Measurements from ENCODE around the gene CPTP. TPM values are rescaled to one million over a fixed set of nuclear protein-coding genes. Genes with fewer than 3 reads are reported as not detected.

The CPTP gene
- total RNA-seq, 4 donors from 2014 or later, result 10.4 to 42.7 (median 30.1) TPM

- TF ChIP-seq CTCF (IDR thresholded peaks at IDR 0.05) (no peak), POLR2A (IDR thresholded peaks at IDR 0.05) (no peak)
- no peak overlapping the region for H3K4me3 ChIP-seq
- 91 to 94% methylated on average over 13 to 16 of the region's 16 CpGs for WGBS, 2 donors (ENCODE audit: low coverage in 1 of 2)
Measured at GRCh38 chr1:1377540-1378205, 53.1 kb downstream of the CPTP start.

More at GRCh38 chr1:1377540-1378205, 53.1 kb downstream of the CPTP start:
- H3K36me3 ChIP-seq, result peaks cover 0 to 29% of the 10 kb centered on the region in 2 donors
- H3K9me3 ChIP-seq, result no peaks in the 10 kb centered on the region
- no peak overlapping the region for H3K27ac ChIP-seq
- H3K27me3 ChIP-seq, result no peaks in the 10 kb centered on the region
- no peak for ATAC-seq
- H3K4me1 ChIP-seq, result peaks cover 0 to 29% (median 17%) of the 10 kb centered on the region in 3 donors

Small RNAs within 50 kb of the gene (small RNA-seq; reads per million reads assigned to genes)
- gene MIR6726, result 0 to 1.6 (median 0.44) reads per million in 4 donors

Other genes starting within 250 kb of the CPTP start
- gene C1orf159, start 208.7 kb upstream of the CPTP start, total RNA-seq, result 10 to 100 TPM in 2 of 4 donors, 1 to 10 TPM in 2; 6.3 to 15.3 (median 9.9) TPM
- under 1 TPM in 1 of 4 donors, not detected in 3; 0.23 TPM for gene TTLL10, start 150.9 kb upstream of the CPTP start, total RNA-seq
- 1 to 10 TPM in 1 of 4 donors, under 1 TPM in 1, not detected in 2; 0.35 to 2.2 TPM for gene TNFRSF18, start 118.2 kb upstream of the CPTP start, total RNA-seq
- 1 to 10 TPM in 3 of 4 donors, under 1 TPM in 1; 0.93 to 1.6 (median 1.3) TPM for gene TNFRSF4, start 110.6 kb upstream of the CPTP start, total RNA-seq
- gene SDF4, start 92.8 kb upstream of the CPTP start, total RNA-seq, result 100 to 1,000 TPM in 2 of 4 donors, 10 to 100 TPM in 2; 84.2 to 115 (median 93.9) TPM
- gene B3GALT6, start 92.6 kb upstream of the CPTP start, total RNA-seq, result 10 to 100 TPM; 12.3 to 24.1 (median 15.0) TPM
- 1 to 10 TPM in 3 of 4 donors, under 1 TPM in 1; 0.96 to 2.8 (median 1.7) TPM for gene C1QTNF12, start 78.1 kb upstream of the CPTP start, total RNA-seq
- gene UBE2J2, start 50.9 kb upstream of the CPTP start, total RNA-seq, result 10 to 100 TPM; 28.1 to 47.0 (median 37.9) TPM
- gene SCNN1D, start 44.4 kb upstream of the CPTP start, total RNA-seq, result 1 to 10 TPM in 3 of 4 donors, under 1 TPM in 1; 0.94 to 7.9 (median 2.4) TPM
- 10 to 100 TPM; 35.6 to 74.7 (median 50.2) TPM for gene ACAP3, start 16.9 kb upstream of the CPTP start, total RNA-seq
- 10 to 100 TPM; 12.5 to 24.2 (median 19.4) TPM for gene PUSL1, start 16.2 kb upstream of the CPTP start, total RNA-seq
- 100 to 1,000 TPM in 1 of 4 donors, 10 to 100 TPM in 3; 62.0 to 119 (median 96.4) TPM for gene INTS11, start 142 bp upstream of the CPTP start, total RNA-seq
- gene TAS1R3, start 6.5 kb downstream of the CPTP start, total RNA-seq, result under 1 TPM in 3 of 4 donors, not detected in 1; 0.12 to 0.54 (median 0.40) TPM
- 100 to 1,000 TPM in 1 of 4 donors, 10 to 100 TPM in 3; 84.4 to 174 (median 88.9) TPM for gene DVL1, start 24.6 kb downstream of the CPTP start, total RNA-seq
- 100 to 1,000 TPM in 1 of 4 donors, 10 to 100 TPM in 3; 69.8 to 105 (median 85.4) TPM for gene MXRA8, start 33.8 kb downstream of the CPTP start, total RNA-seq
- gene AURKAIP1, start 50.4 kb downstream of the CPTP start, total RNA-seq, result 100 to 1,000 TPM; 103 to 138 (median 108) TPM
- 100 to 1,000 TPM in 2 of 4 donors, 10 to 100 TPM in 2; 31.6 to 248 (median 127) TPM for gene CCNL2, start 74.5 kb downstream of the CPTP start, total RNA-seq
- gene MRPL20, start 82.5 kb downstream of the CPTP start, total RNA-seq, result 100 to 1,000 TPM; 121 to 215 (median 159) TPM
- 10 to 100 TPM in 2 of 4 donors, 1 to 10 TPM in 2; 8.7 to 16.9 (median 10.3) TPM for gene ANKRD65, start 96.5 kb downstream of the CPTP start, total RNA-seq
- gene VWA1, start 110.9 kb downstream of the CPTP start, total RNA-seq, result 100 to 1,000 TPM in 2 of 4 donors, 10 to 100 TPM in 2; 59.8 to 137 (median 96.4) TPM
- 1 to 10 TPM in 1 of 4 donors, under 1 TPM in 2, not detected in 1; 0.47 to 1.1 (median 0.94) TPM for gene ATAD3C, start 124.9 kb downstream of the CPTP start, total RNA-seq
- gene ATAD3B, start 147.0 kb downstream of the CPTP start, total RNA-seq, result 10 to 100 TPM in 2 of 4 donors, 1 to 10 TPM in 2; 4.1 to 17.9 (median 12.1) TPM
- gene ATAD3A, start 187.4 kb downstream of the CPTP start, total RNA-seq, result 10 to 100 TPM; 14.9 to 32.9 (median 19.1) TPM
- 10 to 100 TPM; 12.0 to 18.1 (median 14.4) TPM for gene TMEM240, start 215.8 kb downstream of the CPTP start, total RNA-seq